Measurements from ENCODE around the gene INAFM2. TPM values are rescaled to one million over a fixed set of nuclear protein-coding genes. Genes with fewer than 3 reads are reported as not detected.
A peak's percentile ranks its signal among the peaks of the same experiment; 100 is the strongest.

The INAFM2 gene
- total RNA-seq, 4 donors from 2014 or later: 39.0 to 41.3 (median 40.7) TPM

DNA sequence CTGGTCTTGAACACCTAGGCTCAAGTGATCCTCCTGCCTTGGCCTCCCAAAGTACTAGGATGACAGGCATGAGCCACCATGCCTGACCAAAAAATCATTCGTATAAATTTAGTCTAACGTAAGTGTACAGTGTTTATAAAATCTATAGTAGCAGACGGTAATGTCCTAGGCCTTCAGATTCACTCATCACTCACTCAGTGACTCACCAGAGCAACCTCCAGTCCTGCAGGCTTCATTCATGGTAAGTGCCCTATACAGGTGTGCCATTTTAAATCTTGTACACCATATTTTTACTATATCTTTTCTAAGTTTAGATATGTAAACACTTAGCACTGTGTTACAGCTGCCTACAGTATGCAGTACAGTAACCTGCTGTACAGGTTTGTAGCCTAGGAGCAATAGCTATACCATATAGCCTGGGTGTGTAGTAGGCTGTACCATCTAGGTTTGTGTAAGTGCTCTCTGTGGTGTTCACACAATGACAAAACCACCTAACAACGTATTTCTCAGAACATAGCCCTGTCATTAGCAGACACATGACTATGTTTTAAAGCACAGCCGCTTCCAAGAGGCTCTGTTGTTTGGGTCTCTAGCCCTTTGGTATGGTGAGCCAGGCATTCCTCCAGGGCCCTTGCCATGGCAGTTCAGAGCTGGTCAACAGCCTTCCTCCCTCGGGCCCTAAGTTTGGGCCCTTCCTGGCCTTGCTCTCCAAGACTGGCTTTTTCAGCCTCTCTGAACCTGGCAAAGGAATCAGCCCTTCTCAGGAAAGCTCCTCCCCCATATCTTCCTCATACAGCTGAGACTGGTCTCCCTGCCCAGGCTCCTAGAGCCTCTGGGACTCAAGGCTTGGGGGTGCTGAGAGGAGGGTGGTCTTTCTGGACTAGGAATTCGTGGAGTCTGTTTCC is 19.2 kb downstream of the INAFM2 start:
- DNase-seq (ENCODE audit: extremely low spot score): no peak
- intact Hi-C loops (cut with DNase I): no loop called here
- Histone ChIP-seq H3K4me3 (no peak overlapping the region), H3K27me3 (no peaks in the 10 kb centered on the region), H3K9me3 (no peaks in the 10 kb centered on the region), H3K36me3 (peaks cover 0 to 6% (median 0%) of the 10 kb centered on the region in 4 donors), H3K27ac (replicated peaks in 1 of 4) (peak overlapping the region; percentile 96 to 98 (median 98)), H3K4me1 (peaks cover 72 to 74% (median 73%) of the 10 kb centered on the region in 4 donors)
- no peak for TF ChIP-seq POLR2AphosphoS5 (IDR thresholded peaks at IDR 0.05)
- 63% methylated on average over 7 of the region's 7 CpGs for WGBS

DNA sequence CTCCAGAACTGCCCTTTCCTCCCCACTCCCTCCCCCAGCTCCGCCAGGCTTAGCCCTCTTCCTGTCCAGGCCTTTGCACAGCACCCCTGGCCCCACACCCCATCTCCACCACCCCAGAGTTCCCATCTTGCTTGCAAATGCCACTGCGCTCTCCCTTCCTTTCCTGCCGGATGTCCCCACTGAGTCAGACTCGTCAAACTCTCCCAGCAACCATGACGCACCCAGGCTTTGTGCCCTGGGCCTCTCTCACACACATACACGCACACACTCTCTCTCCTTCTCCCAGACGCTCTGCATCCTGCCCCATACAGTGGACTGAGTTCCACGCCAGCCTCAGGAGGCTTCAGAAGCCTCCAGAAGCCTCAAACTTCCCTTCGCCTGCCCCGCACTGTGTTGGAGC is 20.0 kb downstream of the INAFM2 start:
- no peaks in the 10 kb centered on the region for H3K36me3 ChIP-seq
- intact Hi-C loops (cut with DNase I): no loop called here
- H3K27me3 ChIP-seq: no peaks in the 10 kb centered on the region
- H3K9me3 ChIP-seq: no peaks in the 10 kb centered on the region
- WGBS: 79% methylated on average over 10 of the region's 10 CpGs
- TF ChIP-seq EP300 (IDR thresholded peaks at IDR 0.05) (no peak), POLR2AphosphoS5 (IDR thresholded peaks at IDR 0.05) (peak; percentile 46 to 52)
- no peak overlapping the region for H3K4me3 ChIP-seq
- no peak for DNase-seq (ENCODE audit: extremely low spot score)
- H3K27ac ChIP-seq (replicated peaks in 1 of 4): peak overlapping the region; percentile 96 to 98 (median 98)
- H3K4me1 ChIP-seq: peaks cover 63 to 66% (median 64%) of the 10 kb centered on the region in 4 donors

DNA sequence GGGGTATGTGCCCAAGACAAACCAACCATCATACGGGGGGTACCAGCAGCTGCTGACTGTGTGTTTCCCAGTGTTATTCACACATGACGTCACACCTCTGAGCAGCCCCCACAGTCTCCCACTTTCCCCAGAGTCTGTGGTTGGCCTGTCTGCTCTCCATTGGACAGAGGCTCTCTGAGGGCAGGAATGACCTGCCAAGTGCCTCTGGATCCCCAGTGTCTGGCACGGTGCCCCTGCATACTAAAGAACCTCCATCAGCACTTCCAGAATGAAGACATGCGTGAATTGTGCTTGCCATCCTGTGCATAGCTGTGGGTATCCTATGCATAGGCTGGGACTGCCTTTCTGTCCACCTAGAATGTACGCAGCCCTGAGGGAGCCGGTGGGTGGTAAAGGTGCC is 20.7 kb downstream of the INAFM2 start:
- Histone ChIP-seq H3K4me1 (peaks cover 56 to 59% (median 57%) of the 10 kb centered on the region in 4 donors), H3K9me3 (no peaks in the 10 kb centered on the region), H3K27ac (replicated peaks in 1 of 4) (peak overlapping the region in 3 of 4 donors; percentile 98), H3K27me3 (no peaks in the 10 kb centered on the region), H3K36me3 (no peaks in the 10 kb centered on the region), H3K4me3 (no peak overlapping the region)
- no peak for DNase-seq (ENCODE audit: extremely low spot score)
- 61% methylated on average over 5 of the region's 6 CpGs for WGBS
- intact Hi-C loops (cut with DNase I): no loop called here
- TF ChIP-seq POLR2AphosphoS5 (IDR thresholded peaks at IDR 0.05) (no peak), POLR2A (IDR thresholded peaks at IDR 0.05; ENCODE audit: low read depth) (no peak), EP300 (IDR thresholded peaks at IDR 0.05) (no peak)
- TF ChIP-seq, protein P1, sequence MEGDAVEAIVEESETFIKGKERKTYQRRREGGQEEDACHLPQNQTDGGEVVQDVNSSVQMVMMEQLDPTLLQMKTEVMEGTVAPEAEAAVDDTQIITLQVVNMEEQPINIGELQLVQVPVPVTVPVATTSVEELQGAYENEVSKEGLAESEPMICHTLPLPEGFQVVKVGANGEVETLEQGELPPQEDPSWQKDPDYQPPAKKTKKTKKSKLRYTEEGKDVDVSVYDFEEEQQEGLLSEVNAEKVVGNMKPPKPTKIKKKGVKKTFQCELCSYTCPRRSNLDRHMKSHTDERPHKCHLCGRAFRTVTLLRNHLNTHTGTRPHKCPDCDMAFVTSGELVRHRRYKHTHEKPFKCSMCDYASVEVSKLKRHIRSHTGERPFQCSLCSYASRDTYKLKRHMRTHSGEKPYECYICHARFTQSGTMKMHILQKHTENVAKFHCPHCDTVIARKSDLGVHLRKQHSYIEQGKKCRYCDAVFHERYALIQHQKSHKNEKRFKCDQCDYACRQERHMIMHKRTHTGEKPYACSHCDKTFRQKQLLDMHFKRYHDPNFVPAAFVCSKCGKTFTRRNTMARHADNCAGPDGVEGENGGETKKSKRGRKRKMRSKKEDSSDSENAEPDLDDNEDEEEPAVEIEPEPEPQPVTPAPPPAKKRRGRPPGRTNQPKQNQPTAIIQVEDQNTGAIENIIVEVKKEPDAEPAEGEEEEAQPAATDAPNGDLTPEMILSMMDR (IDR thresholded peaks at IDR 0.05): no peak

DNA sequence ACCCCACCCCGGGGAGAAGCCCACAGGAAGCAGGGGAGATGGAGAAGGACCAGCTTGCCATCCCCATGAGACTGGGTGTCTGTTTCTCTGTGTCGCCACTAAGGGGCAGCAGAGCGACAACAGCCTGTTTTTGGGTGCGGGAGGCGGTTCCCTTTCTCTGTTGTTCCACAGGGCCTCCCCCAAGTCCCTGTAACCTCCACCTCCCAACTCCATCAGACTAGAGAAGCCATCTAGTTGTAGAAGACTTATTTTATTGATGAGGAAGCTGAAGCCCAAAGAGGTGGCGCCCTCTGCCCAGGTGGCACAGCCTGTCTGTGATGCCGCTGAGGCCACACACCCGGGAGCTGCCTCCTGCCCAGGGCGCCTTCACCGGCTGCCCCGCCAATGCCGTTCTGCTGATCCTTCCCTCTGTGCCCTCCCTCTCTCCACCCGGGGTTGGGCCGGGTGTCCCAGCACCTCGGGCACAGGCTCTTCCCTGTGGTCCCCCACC is 21.2 kb downstream of the INAFM2 start:
- no peak overlapping the region for H3K4me3 ChIP-seq
- no peaks in the 10 kb centered on the region for H3K36me3 ChIP-seq
- intact Hi-C loops (cut with DNase I): no loop called here
- WGBS: 3% methylated on average over 5 of the region's 15 CpGs
- TF ChIP-seq, protein P1 (IDR thresholded peaks at IDR 0.05): peak; percentile 66 to 85 (median 80)
- peak in 1 of 2 donors; percentile 32 for TF ChIP-seq POLR2AphosphoS5 (IDR thresholded peaks at IDR 0.05)
- no peak for TF ChIP-seq EP300 (IDR thresholded peaks at IDR 0.05)
- no peak for TF ChIP-seq POLR2A (IDR thresholded peaks at IDR 0.05; ENCODE audit: low read depth)
- peaks cover 52 to 54% (median 53%) of the 10 kb centered on the region in 4 donors for H3K4me1 ChIP-seq
- H3K27me3 ChIP-seq: no peaks in the 10 kb centered on the region
- DNase-seq (ENCODE audit: extremely low spot score): no peak
- no peak overlapping the region for H3K27ac ChIP-seq (replicated peaks in 1 of 4)
- no peaks in the 10 kb centered on the region for H3K9me3 ChIP-seq

DNA sequence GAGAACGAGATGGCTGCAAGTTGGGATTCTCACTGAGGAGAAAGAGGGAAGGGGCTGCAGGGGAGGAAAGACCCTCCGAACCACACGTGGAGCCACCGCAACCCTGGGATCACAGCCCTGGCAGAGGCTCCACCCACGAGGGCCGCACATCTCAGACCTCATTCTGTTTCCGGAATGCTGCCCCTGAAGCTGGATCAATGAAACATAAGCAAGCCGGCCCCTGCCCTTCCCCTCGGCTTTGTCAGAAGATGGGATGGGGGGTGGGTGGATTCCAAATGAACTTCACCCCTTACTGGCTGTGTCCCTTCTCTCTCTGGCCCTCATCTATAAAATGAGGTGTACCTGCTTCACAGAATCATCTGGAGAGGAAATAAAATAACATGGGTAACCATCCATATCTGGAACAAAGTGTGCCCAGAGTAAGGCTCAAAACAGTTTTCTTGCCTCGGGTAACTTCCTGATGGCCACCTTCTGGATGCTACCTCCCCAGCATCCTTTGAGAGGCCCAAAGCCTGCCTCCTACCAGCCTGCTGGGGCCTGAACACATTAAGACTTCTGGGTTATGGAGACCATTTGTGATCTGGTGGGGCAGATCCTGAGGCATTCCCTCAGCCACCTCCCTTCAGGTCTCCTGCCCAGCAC is 21.9 kb downstream of the INAFM2 start:
- no peak overlapping the region for H3K27ac ChIP-seq (replicated peaks in 1 of 4)
- no peaks in the 10 kb centered on the region for H3K36me3 ChIP-seq
- H3K9me3 ChIP-seq: no peaks in the 10 kb centered on the region
- peaks cover 46 to 48% (median 47%) of the 10 kb centered on the region in 4 donors for H3K4me1 ChIP-seq
- intact Hi-C loops (cut with DNase I): no loop called here
- no peak for TF ChIP-seq POLR2AphosphoS5 (IDR thresholded peaks at IDR 0.05)
- TF ChIP-seq, protein P1 (IDR thresholded peaks at IDR 0.05): no peak
- no peak for TF ChIP-seq EP300 (IDR thresholded peaks at IDR 0.05)
- no peak for TF ChIP-seq POLR2A (IDR thresholded peaks at IDR 0.05; ENCODE audit: low read depth)
- H3K27me3 ChIP-seq: no peaks in the 10 kb centered on the region
- no peak for DNase-seq (ENCODE audit: extremely low spot score)
- no peak overlapping the region for H3K4me3 ChIP-seq
- 59% methylated on average over 10 of the region's 10 CpGs for WGBS

Measured in esophagus muscularis mucosa (tissue), 4 donors.